Activated CD4-positive, alpha-beta T cell treated with anti-CD3 and anti-CD28 coated beads for 48 hours (primary cell): ENCODE measurements around the gene MAP2K1.
A peak's percentile ranks its signal among the peaks of the same experiment; 100 is the strongest.
"Not testable (repeated sequence)": the region's sequence is repeated elsewhere in the genome, so short reads cannot be mapped to it uniquely, and the experiment has no call there.

Experiments
- DNase-seq: peaks from one replicate; pipeline ENCODE4 v3.0.0-alpha.2; 2020

The MAP2K1 gene

GRCh38 chr15:66386204-66387123, at the start of gene MAP2K1:
MAP2K1 (plus strand) TSS chr15:66386912; CDS start chr15:66387348, 436 bp downstream.
- DNase-seq, result peak; percentile 99

GRCh38 chr15:66348530-66348929, 38.2 kb upstream of the MAP2K1 start:
- DNase-seq, result not testable (repeated sequence)

- no peak for DNase-seq
These were observed 30.7 kb upstream of the MAP2K1 start for GRCh38 chr15:66356077-66356358.

- DNase-seq, result peak; percentile 99
These were observed 30.1 kb upstream of the MAP2K1 start, which contains the start of gene TIPIN for GRCh38 chr15:66356359-66357236. TIPIN (minus strand) TSS chr15:66356685; CDS start chr15:66352947, 3,738 bp downstream.

- DNase-seq, result no peak
These were observed 27.0 kb upstream of the MAP2K1 start for GRCh38 chr15:66359740-66360139.

GRCh38 chr15:66361745-66362460, 24.8 kb upstream of the MAP2K1 start:
- not testable (repeated sequence) for DNase-seq

GRCh38 chr15:66362776-66363175, 23.9 kb upstream of the MAP2K1 start:
- no peak for DNase-seq

- DNase-seq, result no peak
These were observed 21.7 kb upstream of the MAP2K1 start for GRCh38 chr15:66364944-66365528.

GRCh38 chr15:66369773-66370651, 16.7 kb upstream of the MAP2K1 start:
- DNase-seq, result peak; percentile 42

- DNase-seq, result no peak
These were observed 12.5 kb upstream of the MAP2K1 start for GRCh38 chr15:66374179-66374578.

- DNase-seq, result no peak
These were observed 7.8 kb upstream of the MAP2K1 start for GRCh38 chr15:66378814-66379430.

GRCh38 chr15:66381376-66381775, 5.3 kb upstream of the MAP2K1 start:
- not testable (repeated sequence) for DNase-seq

GRCh38 chr15:66387163-66388042, 691 bp downstream of the MAP2K1 start:
- peak; percentile 90 for DNase-seq

- DNase-seq, result no peak
These were observed 1.3 kb downstream of the MAP2K1 start for GRCh38 chr15:66388043-66388363.

- DNase-seq, result no peak
These were observed 1.9 kb downstream of the MAP2K1 start for GRCh38 chr15:66388576-66388975.

- no peak for DNase-seq
These were observed 2.6 kb downstream of the MAP2K1 start for GRCh38 chr15:66389098-66389858.

GRCh38 chr15:66389859-66390381, 3.2 kb downstream of the MAP2K1 start:
- DNase-seq, result no peak

- DNase-seq, result no peak
These were observed 4.0 kb downstream of the MAP2K1 start for GRCh38 chr15:66390678-66391077.

GRCh38 chr15:66393037-66393436, 6.3 kb downstream of the MAP2K1 start:
- not testable (repeated sequence) for DNase-seq
